NCI-H187 (cell line): Measurements from ENCODE around the gene OTOP2.
"Not testable (repeated sequence)": the region's sequence is repeated elsewhere in the genome, so short reads cannot be mapped to it uniquely, and the experiment has no call there.

Experiments
- DNase-seq, 2 experiments: peaks; one replicate each; lab custom pipeline; 2025; lab: John Stamatoyannopoulos, UW

OTOP2 gene

GRCh38 chr17:74901353-74902135 lies 22.5 kb upstream of the OTOP2 start:
- DNase-seq = no peak

GRCh38 chr17:74903034-74903433 lies 21.0 kb upstream of the OTOP2 start:
- DNase-seq = no peak

- DNase-seq = no peak
These were observed 20.4 kb upstream of the OTOP2 start for GRCh38 chr17:74903671-74904070.

GRCh38 chr17:74904687-74905409 lies 19.2 kb upstream of the OTOP2 start:
- no peak for DNase-seq

GRCh38 chr17:74906214-74906793 lies 17.8 kb upstream of the OTOP2 start:
- not testable (repeated sequence) for DNase-seq

- no peak for DNase-seq
These were observed 17.1 kb upstream of the OTOP2 start for GRCh38 chr17:74907012-74907411.

- not testable (repeated sequence) for DNase-seq
These were observed 15.0 kb upstream of the OTOP2 start for GRCh38 chr17:74909097-74909496.

- DNase-seq = not testable (repeated sequence)
These were observed 12.7 kb upstream of the OTOP2 start for GRCh38 chr17:74911423-74911822.

GRCh38 chr17:74916136-74916850 lies 7.8 kb upstream of the OTOP2 start:
- DNase-seq = no peak

- no peak for DNase-seq
These were observed 7.2 kb upstream of the OTOP2 start for GRCh38 chr17:74916851-74917199.

- DNase-seq = no peak
These were observed 6.6 kb upstream of the OTOP2 start for GRCh38 chr17:74917430-74917829.

- no peak for DNase-seq
These were observed 5.2 kb upstream of the OTOP2 start for GRCh38 chr17:74918906-74919305.

- DNase-seq = no peak
These were observed 4.4 kb upstream of the OTOP2 start for GRCh38 chr17:74919440-74920305.

GRCh38 chr17:74920306-74920620 lies 3.8 kb upstream of the OTOP2 start:
- no peak for DNase-seq

- no peak for DNase-seq
These were observed 3.4 kb upstream of the OTOP2 start for GRCh38 chr17:74920642-74921025.

- no peak for DNase-seq
These were observed 2.9 kb upstream of the OTOP2 start for GRCh38 chr17:74921026-74921681.

- no peak for DNase-seq
These were observed 2.3 kb upstream of the OTOP2 start for GRCh38 chr17:74921769-74922168.

- no peak for DNase-seq
These were observed 1.9 kb upstream of the OTOP2 start for GRCh38 chr17:74922172-74922571.

- DNase-seq = no peak
These were observed 1.2 kb upstream of the OTOP2 start, which contains the start of gene USH1G for GRCh38 chr17:74922694-74923537. TSS of gene USH1G (minus strand) at chr17:74923255. CDS start at chr17:74923073, 182 bp downstream.
